ENCODE data around the gene PRM1. TPM values are rescaled to one million over a fixed set of nuclear protein-coding genes. Genes with fewer than 3 reads are reported as not detected.

The PRM1 gene
- total and polyA plus RNA-seq, 2 of the 13 experiments (the other 11 are each of a cell fraction or from before 2014, with no cell fraction given): not detected

GRCh38 chr16:11296706-11297491, 15.8 kb upstream of the PRM1 start (continued):
- TF ChIP-seq HIC2 (CRISPR knock-in tag; IDR thresholded peaks at IDR 0.05; ENCODE audit: low read depth) (no peak; the same call in 1 of the 2 replicates), UBTF (CRISPR knock-in tag; IDR thresholded peaks at IDR 0.05) (peak; percentile 47), SALL1 (CRISPR knock-in tag; IDR thresholded peaks at IDR 0.05) (peak; percentile 58; the same call in 1 of the 2 replicates), CERS6 (CRISPR knock-in tag; IDR thresholded peaks at IDR 0.05) (no peak), NCOA5 (CRISPR knock-in tag; IDR thresholded peaks at IDR 0.05) (no peak), ZNF646 (CRISPR knock-in tag; IDR thresholded peaks at IDR 0.05) (peak; percentile 63; the same call in 1 of the 2 replicates), ZNF672 (CRISPR knock-in tag; IDR thresholded peaks at IDR 0.05) (no peak), PHF20 (CRISPR knock-in tag; IDR thresholded peaks at IDR 0.05) (0 out of 2 replicates have a peak, but pooled peaks have one; percentile 31), ZBTB34 (CRISPR knock-in tag; IDR thresholded peaks at IDR 0.05) (no peak), ERF (CRISPR knock-in tag; IDR thresholded peaks at IDR 0.05) (peak; percentile 80), ARID2 (CRISPR knock-in tag; IDR thresholded peaks at IDR 0.05; ENCODE audit: borderline replicate concordance) (no peak), CENPX (CRISPR knock-in tag; IDR thresholded peaks at IDR 0.05) (no peak), ZNF503 (CRISPR knock-in tag; IDR thresholded peaks at IDR 0.05) (peak; percentile 74)
